Activated naive CD8-positive, alpha-beta T cell (primary cell): ENCODE measurements around the gene ASTN2.
"Not testable (repeated sequence)": the region's sequence is repeated elsewhere in the genome, so short reads cannot be mapped to it uniquely, and the experiment has no call there.

ENCODE experiments used
- H3K27ac Mint-ChIP-seq: one replicate; pipeline ENCODE4 v1.8.0; 2021; ENCODE audit warnings: mixed read lengths
- H3K27me3 Mint-ChIP-seq: one replicate; pipeline ENCODE4 v1.8.0; 2021; ENCODE audit warnings: mixed read lengths
- H3K36me3 Mint-ChIP-seq: one replicate; pipeline ENCODE4 v1.8.0; 2021; ENCODE audit warnings: mixed read lengths
- H3K4me1 Mint-ChIP-seq: one replicate; pipeline ENCODE4 v1.8.0; 2021; ENCODE audit warnings: low read depth, mixed read lengths
- H3K4me3 Mint-ChIP-seq: one replicate; pipeline ENCODE4 v1.8.0; 2021; ENCODE audit warnings: mild to moderate bottlenecking, mixed read lengths
- H3K9me3 Mint-ChIP-seq: one replicate; pipeline ENCODE4 v1.8.0; 2021; ENCODE audit warnings: low read depth, mixed read lengths

The ASTN2 gene

DNA sequence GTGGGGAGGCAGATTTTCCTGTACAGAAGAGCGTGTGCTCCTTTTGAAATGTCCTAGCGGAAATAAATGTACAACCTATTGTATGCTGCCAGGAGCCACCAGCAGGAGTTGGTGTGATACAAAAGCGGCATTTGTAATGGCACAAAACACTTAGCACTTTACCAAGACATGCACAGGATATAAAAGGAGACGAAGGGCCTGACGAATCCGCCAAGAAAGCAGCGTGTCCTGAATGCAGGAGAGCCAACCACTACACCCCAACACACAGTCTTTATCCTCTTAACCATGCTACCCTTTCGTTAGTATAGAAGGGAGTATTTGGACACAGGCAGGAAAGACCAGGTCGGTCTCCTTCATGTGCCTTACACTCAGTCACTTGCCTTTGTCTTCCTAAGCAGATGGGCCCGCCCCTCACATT lies 509.7 kb downstream of the ASTN2 start:
- no peak overlapping the region for H3K4me3 Mint-ChIP-seq
- H3K9me3 Mint-ChIP-seq, result no peaks in the 10 kb centered on the region
- no peaks in the 10 kb centered on the region for H3K36me3 Mint-ChIP-seq
- peaks cover 2% of the 10 kb centered on the region for H3K27me3 Mint-ChIP-seq
- H3K27ac Mint-ChIP-seq, result no peak overlapping the region
- H3K4me1 Mint-ChIP-seq, result no peaks in the 10 kb centered on the region

GRCh38 chr9:116904165-116904564 lies 510.7 kb downstream of the ASTN2 start:
- Mint-ChIP-seq H3K4me1 (no peaks in the 10 kb centered on the region), H3K27me3 (no peaks in the 10 kb centered on the region), H3K36me3 (no peaks in the 10 kb centered on the region), H3K9me3 (peaks cover 10% of the 10 kb centered on the region), H3K27ac (no peak overlapping the region), H3K4me3 (no peak overlapping the region)

DNA sequence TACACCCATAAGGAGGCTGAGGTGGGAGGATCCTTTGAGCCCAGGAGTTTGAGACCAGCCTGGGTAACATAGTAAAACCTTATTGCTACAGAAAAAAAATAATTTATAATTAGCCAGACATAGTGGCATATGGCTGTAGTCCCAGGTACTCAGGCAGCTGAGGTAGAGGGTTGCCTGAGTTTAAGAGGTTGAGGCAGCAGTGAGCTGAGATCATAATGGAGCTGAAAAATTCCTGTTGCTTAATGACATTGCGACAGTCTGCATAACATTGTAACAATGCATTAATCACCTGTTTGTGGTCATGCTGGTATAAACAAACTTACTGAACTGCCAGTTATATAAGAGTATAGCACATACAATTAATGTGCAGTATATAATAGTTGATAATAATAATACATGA lies 513.6 kb downstream of the ASTN2 start:
- H3K27me3 Mint-ChIP-seq, result peaks cover 2% of the 10 kb centered on the region
- H3K4me3 Mint-ChIP-seq, result no peak overlapping the region
- H3K9me3 Mint-ChIP-seq, result peaks cover 10% of the 10 kb centered on the region
- H3K27ac Mint-ChIP-seq, result no peak overlapping the region
- H3K36me3 Mint-ChIP-seq, result no peaks in the 10 kb centered on the region
- no peaks in the 10 kb centered on the region for H3K4me1 Mint-ChIP-seq

GRCh38 chr9:116900543-116900942 lies 514.3 kb downstream of the ASTN2 start:
- Mint-ChIP-seq H3K4me3 (no peak overlapping the region), H3K27ac (no peak overlapping the region), H3K27me3 (peaks cover 3% of the 10 kb centered on the region), H3K9me3 (peaks cover 15% of the 10 kb centered on the region), H3K36me3 (no peaks in the 10 kb centered on the region), H3K4me1 (no peaks in the 10 kb centered on the region)

GRCh38 chr9:116900007-116900367 lies 514.9 kb downstream of the ASTN2 start:
- Mint-ChIP-seq H3K36me3 (no peaks in the 10 kb centered on the region), H3K27me3 (peaks cover 7% of the 10 kb centered on the region), H3K9me3 (peaks cover 17% of the 10 kb centered on the region), H3K4me3 (no peak overlapping the region), H3K4me1 (no peaks in the 10 kb centered on the region), H3K27ac (no peak overlapping the region)

DNA sequence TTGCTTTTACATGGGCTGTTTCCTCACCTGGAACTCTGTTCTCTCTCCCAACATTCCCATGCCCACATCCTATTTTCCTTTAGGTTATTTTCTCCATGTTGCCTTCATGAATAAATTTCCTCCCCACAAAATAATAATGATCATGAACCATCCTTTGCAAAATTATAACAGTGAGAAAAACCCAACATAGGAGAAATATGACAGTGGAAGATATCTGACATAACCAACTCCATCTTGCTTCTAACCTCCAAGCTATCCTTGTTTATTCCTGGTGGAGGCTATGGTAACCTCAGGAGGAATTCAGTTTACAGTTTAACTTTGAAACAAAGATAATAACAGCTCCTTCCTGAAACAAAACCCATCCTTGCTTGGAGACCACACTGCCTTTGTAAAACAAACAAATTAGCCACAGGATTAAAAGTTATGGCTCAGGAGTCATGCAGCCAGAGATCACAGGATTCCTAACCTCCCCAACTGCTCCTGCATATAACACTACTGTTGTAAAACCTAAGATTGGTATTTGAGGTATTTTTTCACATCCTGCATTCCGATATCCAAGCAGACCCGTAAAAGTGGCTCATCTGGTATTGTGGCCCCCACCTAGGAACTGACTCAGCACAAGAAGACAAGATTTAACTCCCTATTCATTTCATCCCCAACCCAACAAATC lies 515.4 kb downstream of the ASTN2 start:
- Mint-ChIP-seq H3K4me3 (no peak overlapping the region), H3K27ac (no peak overlapping the region), H3K36me3 (no peaks in the 10 kb centered on the region), H3K9me3 (peaks cover 17% of the 10 kb centered on the region), H3K4me1 (no peaks in the 10 kb centered on the region), H3K27me3 (peaks cover 7% of the 10 kb centered on the region)

GRCh38 chr9:116898131-116898530 lies 516.7 kb downstream of the ASTN2 start:
- not testable (repeated sequence) for H3K36me3 Mint-ChIP-seq, H3K4me3 Mint-ChIP-seq, H3K27me3 Mint-ChIP-seq, H3K27ac Mint-ChIP-seq, H3K4me1 Mint-ChIP-seq
- peaks cover 17% of the 10 kb centered on the region for H3K9me3 Mint-ChIP-seq

GRCh38 chr9:116897201-116897600 lies 517.7 kb downstream of the ASTN2 start:
- H3K36me3 Mint-ChIP-seq, result no peaks in the 10 kb centered on the region
- no peak overlapping the region for H3K27ac Mint-ChIP-seq
- no peak overlapping the region for H3K4me3 Mint-ChIP-seq
- no peaks in the 10 kb centered on the region for H3K4me1 Mint-ChIP-seq
- H3K27me3 Mint-ChIP-seq, result peaks cover 8% of the 10 kb centered on the region
- H3K9me3 Mint-ChIP-seq, result peaks cover 17% of the 10 kb centered on the region

- H3K27ac Mint-ChIP-seq, result no peak overlapping the region
- H3K27me3 Mint-ChIP-seq, result peaks cover 8% of the 10 kb centered on the region
- no peaks in the 10 kb centered on the region for H3K4me1 Mint-ChIP-seq
- H3K4me3 Mint-ChIP-seq, result no peak overlapping the region
- no peaks in the 10 kb centered on the region for H3K36me3 Mint-ChIP-seq
- peaks cover 17% of the 10 kb centered on the region for H3K9me3 Mint-ChIP-seq
Observed at GRCh38 chr9:116895961-116896360, 518.9 kb downstream of the ASTN2 start.

DNA sequence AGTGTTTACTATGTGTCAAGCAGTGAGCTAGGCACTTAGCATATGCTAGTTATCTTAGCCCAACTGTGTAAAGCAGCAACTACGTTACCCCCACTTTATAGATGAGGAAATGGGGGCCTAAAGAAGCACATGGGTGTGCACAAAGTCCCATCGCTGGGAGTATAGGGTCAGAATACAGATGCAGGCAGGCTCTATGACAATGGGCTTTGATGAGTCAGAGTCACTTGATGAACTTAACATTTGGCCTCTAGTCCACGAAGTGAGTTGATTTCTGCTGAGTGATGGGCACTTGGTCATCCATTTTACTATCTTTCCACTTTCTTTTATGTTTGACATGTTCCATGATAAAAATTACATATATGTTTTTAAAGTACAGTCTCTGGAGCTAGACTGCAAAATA lies 523.4 kb downstream of the ASTN2 start:
- no peaks in the 10 kb centered on the region for H3K4me1 Mint-ChIP-seq
- peaks cover 7% of the 10 kb centered on the region for H3K9me3 Mint-ChIP-seq
- H3K36me3 Mint-ChIP-seq, result no peaks in the 10 kb centered on the region
- H3K27ac Mint-ChIP-seq, result no peak overlapping the region
- no peak overlapping the region for H3K4me3 Mint-ChIP-seq
- H3K27me3 Mint-ChIP-seq, result peaks cover 6% of the 10 kb centered on the region

GRCh38 chr9:116888476-116888875 lies 526.4 kb downstream of the ASTN2 start:
- H3K4me1 Mint-ChIP-seq, H3K9me3 Mint-ChIP-seq, H3K27ac Mint-ChIP-seq, H3K27me3 Mint-ChIP-seq, H3K4me3 Mint-ChIP-seq, H3K36me3 Mint-ChIP-seq: not testable (repeated sequence)

- no peak overlapping the region for H3K4me3 Mint-ChIP-seq
- H3K36me3 Mint-ChIP-seq, result no peaks in the 10 kb centered on the region
- peaks cover 1% of the 10 kb centered on the region for H3K27me3 Mint-ChIP-seq
- H3K4me1 Mint-ChIP-seq, result no peaks in the 10 kb centered on the region
- no peaks in the 10 kb centered on the region for H3K9me3 Mint-ChIP-seq
- H3K27ac Mint-ChIP-seq, result no peak overlapping the region
Observed at GRCh38 chr9:116888066-116888465, 526.8 kb downstream of the ASTN2 start.

GRCh38 chr9:116883676-116884075 lies 531.2 kb downstream of the ASTN2 start:
- Mint-ChIP-seq H3K9me3 (no peaks in the 10 kb centered on the region), H3K27ac (no peak overlapping the region), H3K27me3 (no peaks in the 10 kb centered on the region), H3K4me1 (no peaks in the 10 kb centered on the region), H3K36me3 (no peaks in the 10 kb centered on the region), H3K4me3 (no peak overlapping the region)

DNA sequence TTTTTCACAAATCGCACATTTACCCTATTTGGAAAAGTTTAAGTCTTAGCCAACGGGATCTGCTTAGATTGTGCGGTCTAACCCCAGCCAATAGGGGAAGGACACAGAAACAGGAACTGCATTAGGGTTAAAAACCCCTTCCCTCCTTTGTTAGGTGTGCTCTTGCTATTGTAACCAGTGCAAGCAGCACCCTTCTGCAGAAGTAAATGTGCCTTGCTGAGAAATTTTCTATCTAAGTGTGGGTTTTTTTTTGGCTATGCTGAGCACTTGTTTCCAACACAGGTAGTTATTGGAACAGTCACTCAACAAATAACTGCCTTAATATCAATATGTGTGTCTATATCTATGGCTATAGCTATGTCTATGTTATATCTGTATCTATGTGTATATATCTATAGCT lies 537.8 kb downstream of the ASTN2 start:
- H3K27ac Mint-ChIP-seq, result no peak overlapping the region
- peaks cover 12% of the 10 kb centered on the region for H3K9me3 Mint-ChIP-seq
- no peaks in the 10 kb centered on the region for H3K4me1 Mint-ChIP-seq
- no peak overlapping the region for H3K4me3 Mint-ChIP-seq
- H3K36me3 Mint-ChIP-seq, result no peaks in the 10 kb centered on the region
- peaks cover 4% of the 10 kb centered on the region for H3K27me3 Mint-ChIP-seq

- Mint-ChIP-seq H3K36me3 (no peaks in the 10 kb centered on the region), H3K4me1 (no peaks in the 10 kb centered on the region), H3K9me3 (peaks cover 12% of the 10 kb centered on the region), H3K27me3 (peaks cover 4% of the 10 kb centered on the region), H3K4me3 (no peak overlapping the region), H3K27ac (no peak overlapping the region)
Observed at GRCh38 chr9:116875576-116875975, 539.3 kb downstream of the ASTN2 start.
